Testis (tissue), 3 donors: ENCODE measurements around the gene VPS8. TPM values are rescaled to one million over a fixed set of nuclear protein-coding genes. Genes with fewer than 3 reads are reported as not detected.

Experiments
- DNase-seq: peaks from one replicate; pipeline ENCODE4 v3.0.0-alpha.2; 2019
- H3K27ac ChIP-seq, 2 donors: fragments of 200-600 bp; sonication (generic); one replicate each; pipeline ENCODE4 v1.5.1; 2019
- H3K27me3 ChIP-seq: fragments of 200-600 bp; sonication (generic); one replicate; pipeline ENCODE4 v1.5.1; 2019
- H3K36me3 ChIP-seq: fragments of 200-600 bp; sonication (generic); one replicate; pipeline ENCODE4 v1.5.1; 2017; ENCODE audit warnings: low read depth; ENCODE audit errors: missing control alignments
- H3K4me1 ChIP-seq: fragments of 200-600 bp; sonication (generic); one replicate; pipeline ENCODE4 v1.5.1; 2019
- H3K4me3 ChIP-seq, 2 donors: fragments of 200-600 bp; sonication (generic); one replicate each; pipeline ENCODE4 v1.5.1; 2017 to 2019
- H3K9me3 ChIP-seq: fragments of 200-600 bp; sonication (generic); one replicate; pipeline ENCODE4 v1.5.1; 2017
- POLR2A ChIP-seq: fragments of 450-650 bp; IDR thresholded peaks from one replicate; pipeline ENCODE4 v1.6.1; 2017; ENCODE audit warnings: antibody characterized with exemption, mild to moderate bottlenecking, moderate library complexity
- WGBS, 2 donors: methylation state at CpG; one replicate each; pipeline ENCODE4 v1.1.5; 2018; 5-methylcytosine and 5-hydroxymethylcytosine counted together
- intact Hi-C: fragments of 100-400 bp; cut with DNase I; formaldehyde crosslinking; loops from one replicate; pipeline ENCODE4 v1.15.1; 2023; ENCODE audit warnings: low total_unique reads
- polyA plus RNA-seq: library from polyadenylated mRNA; stranded (reverse); fragments of 350-450 nt; fragmentation: Illumina TruSeq; extraction: RNeasy Lipid Tissue Mini Kit (QIAGEN cat#74804); gene quantifications from one replicate; pipeline ENCODE4 v1.2.3, GENCODE V29; 2014; ENCODE audit warnings: low read depth, low replicate concordance; ENCODE audit not compliant: insufficient read depth
- total RNA-seq, 2 donors: library from RNA; depleted of rRNA; stranded (reverse); fragments of >200 nt; gene quantifications; one replicate each; pipeline ENCODE4 v1.2.3, GENCODE V29; 2016
- TF ChIP-seq, protein P1 (sequence below), 3 experiments: fragments of 450-650 bp in 2 of 3; fragments of 200-600 bp in 1 of 3; sonication (generic) in 1 of 3; IDR thresholded peaks; one replicate each; pipeline ENCODE4 v1.5.1; 2016 to 2019; ENCODE audit warnings: antibody characterized with exemption in 3 of 3, mild to moderate bottlenecking in 2 of 3, moderate library complexity in 1 of 3

Gene VPS8
- total and polyA plus RNA-seq, 3 donors from 2014 or later = 65.8 to 127 (median 88.0) TPM

GRCh38 chr3:184965639-184966430 lies 153.9 kb downstream of the VPS8 start:
- Histone ChIP-seq H3K4me3 (no peak overlapping the region), H3K9me3 (no peaks in the 10 kb centered on the region), H3K27me3 (no peaks in the 10 kb centered on the region), H3K27ac (no peak overlapping the region), H3K4me1 (no peaks in the 10 kb centered on the region), H3K36me3 (no peaks in the 10 kb centered on the region)
- DNase-seq = no peak
- no peak for TF ChIP-seq POLR2A
- TF ChIP-seq, protein P1, sequence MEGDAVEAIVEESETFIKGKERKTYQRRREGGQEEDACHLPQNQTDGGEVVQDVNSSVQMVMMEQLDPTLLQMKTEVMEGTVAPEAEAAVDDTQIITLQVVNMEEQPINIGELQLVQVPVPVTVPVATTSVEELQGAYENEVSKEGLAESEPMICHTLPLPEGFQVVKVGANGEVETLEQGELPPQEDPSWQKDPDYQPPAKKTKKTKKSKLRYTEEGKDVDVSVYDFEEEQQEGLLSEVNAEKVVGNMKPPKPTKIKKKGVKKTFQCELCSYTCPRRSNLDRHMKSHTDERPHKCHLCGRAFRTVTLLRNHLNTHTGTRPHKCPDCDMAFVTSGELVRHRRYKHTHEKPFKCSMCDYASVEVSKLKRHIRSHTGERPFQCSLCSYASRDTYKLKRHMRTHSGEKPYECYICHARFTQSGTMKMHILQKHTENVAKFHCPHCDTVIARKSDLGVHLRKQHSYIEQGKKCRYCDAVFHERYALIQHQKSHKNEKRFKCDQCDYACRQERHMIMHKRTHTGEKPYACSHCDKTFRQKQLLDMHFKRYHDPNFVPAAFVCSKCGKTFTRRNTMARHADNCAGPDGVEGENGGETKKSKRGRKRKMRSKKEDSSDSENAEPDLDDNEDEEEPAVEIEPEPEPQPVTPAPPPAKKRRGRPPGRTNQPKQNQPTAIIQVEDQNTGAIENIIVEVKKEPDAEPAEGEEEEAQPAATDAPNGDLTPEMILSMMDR (IDR thresholded peaks at IDR 0.05) = no peak
- intact Hi-C loops = no loop called here
- 89 to 92% methylated on average over 6 of the region's 6 CpGs for WGBS, 2 donors

GRCh38 chr3:184968115-184968514 lies 156.1 kb downstream of the VPS8 start:
- Histone ChIP-seq H3K4me3 (no peak overlapping the region), H3K27ac (no peak overlapping the region), H3K4me1 (no peaks in the 10 kb centered on the region), H3K36me3 (no peaks in the 10 kb centered on the region), H3K9me3 (no peaks in the 10 kb centered on the region), H3K27me3 (no peaks in the 10 kb centered on the region)
- no peak for DNase-seq
- TF ChIP-seq, protein P1 (IDR thresholded peaks at IDR 0.05) = no peak
- TF ChIP-seq POLR2A = no peak
- intact Hi-C loops = no loop called here
- 87 to 88% methylated on average over 1 of the region's 1 CpG for WGBS, 2 donors

- Histone ChIP-seq H3K9me3 (no peaks in the 10 kb centered on the region), H3K36me3 (no peaks in the 10 kb centered on the region), H3K27me3 (no peaks in the 10 kb centered on the region), H3K27ac (no peak overlapping the region), H3K4me1 (no peaks in the 10 kb centered on the region), H3K4me3 (no peak overlapping the region)
- intact Hi-C loops = no loop called here
- no peak for DNase-seq
- TF ChIP-seq, protein P1 (IDR thresholded peaks at IDR 0.05) = no peak
- no peak for TF ChIP-seq POLR2A
- 83 to 90% methylated on average over 3 of the region's 3 CpGs for WGBS, 2 donors
These were observed 158.2 kb downstream of the VPS8 start for GRCh38 chr3:184970186-184970585.

DNA sequence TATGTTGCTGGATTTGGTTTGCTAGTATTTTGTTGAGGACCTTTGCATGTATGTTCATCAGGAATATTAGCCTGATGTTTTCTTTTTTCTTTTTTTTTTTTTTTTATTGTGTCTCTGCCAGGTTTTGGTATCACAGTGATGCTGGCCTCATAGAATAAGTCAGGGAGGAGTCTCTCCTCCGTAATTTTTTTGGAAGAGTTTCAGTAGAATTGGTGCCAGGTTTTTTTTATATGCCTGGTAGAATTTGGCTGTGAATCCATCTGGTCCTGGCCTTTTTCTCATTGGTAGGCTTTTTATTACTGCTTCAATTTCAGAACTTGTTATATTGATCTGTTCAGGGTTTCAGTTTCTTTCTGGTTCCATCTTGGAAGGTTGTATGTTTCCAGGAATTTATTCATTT lies 165.8 kb downstream of the VPS8 start:
- no peak overlapping the region for H3K27ac ChIP-seq
- no peaks in the 10 kb centered on the region for H3K36me3 ChIP-seq
- H3K27me3 ChIP-seq = no peaks in the 10 kb centered on the region
- intact Hi-C loops = no loop called here
- H3K4me1 ChIP-seq = no peaks in the 10 kb centered on the region
- TF ChIP-seq, protein P1 (IDR thresholded peaks at IDR 0.05) = no peak
- no peak for TF ChIP-seq POLR2A
- DNase-seq = no peak
- WGBS, 2 donors = 30 to 40% methylated on average over 1 of the region's 1 CpG
- no peaks in the 10 kb centered on the region for H3K9me3 ChIP-seq
- no peak overlapping the region for H3K4me3 ChIP-seq

DNA sequence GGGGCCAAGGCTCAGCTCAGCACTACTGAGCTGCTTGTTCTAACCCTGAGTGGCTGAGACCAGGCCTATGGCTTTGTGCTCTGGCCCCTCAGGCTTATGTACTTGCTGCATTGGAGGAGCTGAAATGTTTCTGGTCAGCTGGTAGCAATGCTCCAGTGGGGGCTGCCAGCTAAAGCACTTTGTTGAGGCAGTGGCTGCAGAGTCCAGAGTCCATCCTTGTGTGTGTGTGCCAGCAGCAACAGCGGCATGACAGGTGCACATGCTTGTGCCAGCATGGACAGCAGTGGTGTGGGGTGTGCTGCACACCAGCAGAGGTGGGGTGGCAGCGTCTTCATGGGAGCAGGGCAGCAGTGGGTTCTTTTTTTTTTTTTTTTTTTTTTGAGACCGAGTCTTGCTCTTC lies 169.1 kb downstream of the VPS8 start:
- intact Hi-C loops = no loop called here
- no peak for DNase-seq
- Histone ChIP-seq H3K36me3 (no peaks in the 10 kb centered on the region), H3K4me1 (no peaks in the 10 kb centered on the region), H3K4me3 (no peak overlapping the region), H3K9me3 (no peaks in the 10 kb centered on the region), H3K27ac (no peak overlapping the region), H3K27me3 (no peaks in the 10 kb centered on the region)
- TF ChIP-seq, protein P1 (IDR thresholded peaks at IDR 0.05) = no peak
- TF ChIP-seq POLR2A = no peak
- WGBS, 2 donors = 94 to 96% methylated on average over 2 to 3 of the region's 3 CpGs
